Measurements from ENCODE around the gene XYLT2. TPM values are rescaled to one million over a fixed set of nuclear protein-coding genes. Genes with fewer than 3 reads are reported as not detected.

The XYLT2 gene
- total and polyA plus RNA-seq, 9 of the 15 experiments (the other 6 are each of a cell fraction or from before 2014, with no cell fraction given): 0.63 to 9.1 (median 4.3) TPM

DNA sequence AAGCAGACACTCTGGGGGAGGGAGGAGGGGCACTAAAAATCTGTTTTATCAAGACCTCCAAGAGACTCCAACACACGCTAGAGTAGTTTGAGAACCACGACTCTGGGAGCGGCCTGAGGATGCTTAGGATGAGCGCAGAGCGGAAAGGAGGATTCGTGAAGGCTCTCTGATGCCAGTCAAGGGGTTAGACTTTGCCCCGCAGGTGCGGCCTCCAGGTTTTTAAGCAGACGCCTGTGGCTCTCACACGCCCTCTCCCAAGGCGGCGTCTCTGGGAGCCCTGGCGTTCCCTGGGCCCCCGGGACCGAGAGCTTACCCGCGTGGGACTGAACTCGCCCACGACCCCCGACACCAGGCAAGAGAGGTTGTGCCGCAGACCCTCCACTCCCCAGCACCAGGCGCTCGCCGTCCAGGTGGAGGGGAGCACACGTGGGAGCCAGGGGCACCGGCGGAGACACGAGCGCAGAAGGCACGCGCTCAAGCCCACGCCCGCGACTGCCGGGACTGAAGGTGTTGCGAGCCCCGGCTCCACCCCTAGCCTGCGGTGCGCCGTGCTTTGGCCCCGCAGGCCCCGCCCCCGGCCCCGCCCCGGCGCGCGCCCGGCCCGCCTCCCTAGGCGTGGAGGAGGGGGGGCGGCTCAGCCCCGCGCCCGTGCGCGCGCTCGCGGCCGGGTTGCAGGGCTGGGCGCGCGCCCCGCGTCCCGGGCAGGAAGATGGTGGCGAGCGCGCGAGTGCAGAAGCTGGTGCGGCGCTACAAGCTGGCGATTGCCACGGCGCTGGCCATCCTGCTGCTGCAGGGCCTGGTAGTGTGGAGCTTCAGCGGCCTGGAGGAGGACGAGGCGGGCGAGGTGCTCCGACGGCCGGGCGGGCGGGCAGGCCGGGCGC is at the start of gene XYLT2 (continued):
- no peak for TF ChIP-seq MXI1 (IDR thresholded peaks at IDR 0.05; ENCODE audit: low read depth, low read length)
- no peak for TF ChIP-seq KDM1A (IDR thresholded peaks at IDR 0.05)
- no peak for TF ChIP-seq ZNF586 (CRISPR knock-in tag; conservative IDR thresholded peaks at IDR 0.05)
- TF ChIP-seq ATF7 (IDR thresholded peaks at IDR 0.05): no peak
- TF ChIP-seq, protein P1, sequence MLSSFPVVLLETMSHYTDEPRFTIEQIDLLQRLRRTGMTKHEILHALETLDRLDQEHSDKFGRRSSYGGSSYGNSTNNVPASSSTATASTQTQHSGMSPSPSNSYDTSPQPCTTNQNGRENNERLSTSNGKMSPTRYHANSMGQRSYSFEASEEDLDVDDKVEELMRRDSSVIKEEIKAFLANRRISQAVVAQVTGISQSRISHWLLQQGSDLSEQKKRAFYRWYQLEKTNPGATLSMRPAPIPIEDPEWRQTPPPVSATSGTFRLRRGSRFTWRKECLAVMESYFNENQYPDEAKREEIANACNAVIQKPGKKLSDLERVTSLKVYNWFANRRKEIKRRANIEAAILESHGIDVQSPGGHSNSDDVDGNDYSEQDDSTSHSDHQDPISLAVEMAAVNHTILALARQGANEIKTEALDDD (IDR thresholded peaks at IDR 0.05): no peak
- TF ChIP-seq, protein P2, sequence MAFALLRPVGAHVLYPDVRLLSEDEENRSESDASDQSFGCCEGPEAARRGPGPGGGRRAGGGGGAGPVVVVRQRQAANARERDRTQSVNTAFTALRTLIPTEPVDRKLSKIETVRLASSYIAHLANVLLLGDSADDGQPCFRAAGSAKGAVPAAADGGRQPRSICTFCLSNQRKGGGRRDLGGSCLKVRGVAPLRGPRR (CRISPR knock-in tag; IDR thresholded peaks at IDR 0.05): no peak
- TF ChIP-seq CBFA2T3 (IDR thresholded peaks at IDR 0.05): no peak
- no peak for TF ChIP-seq SNRNP70 (optimal IDR thresholded peaks at IDR 0.05; ENCODE audit: low read depth, low read length)
- TF ChIP-seq STAG1 (CRISPR knock-in tag; IDR thresholded peaks at IDR 0.05; ENCODE audit: borderline replicate concordance): no peak
- TF ChIP-seq, protein P3, sequence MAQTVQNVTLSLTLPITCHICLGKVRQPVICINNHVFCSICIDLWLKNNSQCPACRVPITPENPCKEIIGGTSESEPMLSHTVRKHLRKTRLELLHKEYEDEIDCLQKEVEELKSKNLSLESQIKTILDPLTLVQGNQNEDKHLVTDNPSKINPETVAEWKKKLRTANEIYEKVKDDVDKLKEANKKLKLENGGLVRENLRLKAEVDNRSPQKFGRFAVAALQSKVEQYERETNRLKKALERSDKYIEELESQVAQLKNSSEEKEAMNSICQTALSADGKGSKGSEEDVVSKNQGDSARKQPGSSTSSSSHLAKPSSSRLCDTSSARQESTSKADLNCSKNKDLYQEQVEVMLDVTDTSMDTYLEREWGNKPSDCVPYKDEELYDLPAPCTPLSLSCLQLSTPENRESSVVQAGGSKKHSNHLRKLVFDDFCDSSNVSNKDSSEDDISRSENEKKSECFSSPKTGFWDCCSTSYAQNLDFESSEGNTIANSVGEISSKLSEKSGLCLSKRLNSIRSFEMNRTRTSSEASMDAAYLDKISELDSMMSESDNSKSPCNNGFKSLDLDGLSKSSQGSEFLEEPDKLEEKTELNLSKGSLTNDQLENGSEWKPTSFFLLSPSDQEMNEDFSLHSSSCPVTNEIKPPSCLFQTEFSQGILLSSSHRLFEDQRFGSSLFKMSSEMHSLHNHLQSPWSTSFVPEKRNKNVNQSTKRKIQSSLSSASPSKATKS (CRISPR knock-in tag; IDR thresholded peaks at IDR 0.05): no peak
- TF ChIP-seq MIER1 (IDR thresholded peaks at IDR 0.05; ENCODE audit: low read depth): no peak
- TF ChIP-seq ZNF224 (CRISPR knock-in tag; IDR thresholded peaks at IDR 0.05): no peak
- no peak for TF ChIP-seq ZNF408 (CRISPR knock-in tag; IDR thresholded peaks at IDR 0.05; ENCODE audit: low read depth)
- TF ChIP-seq FOXA1 (IDR thresholded peaks at IDR 0.05; ENCODE audit: borderline replicate concordance): no peak
- peak; percentile 64 for TF ChIP-seq PHF20 (IDR thresholded peaks at IDR 0.05; ENCODE audit: partially characterized antibody)
- TF ChIP-seq ZNF76 (CRISPR knock-in tag; IDR thresholded peaks at IDR 0.05; ENCODE audit: borderline replicate concordance): no peak
- TF ChIP-seq ZNF41 (CRISPR knock-in tag; conservative IDR thresholded peaks at IDR 0.05): no peak

Data from K562 (cell line).